H1 (cell line): ENCODE data around the gene USP1. TPM values are rescaled to one million over a fixed set of nuclear protein-coding genes. Genes with fewer than 3 reads are reported as not detected.

Experiments
- BCL11A ChIP-seq, 2 experiments: IDR thresholded peaks; one replicate each; pipeline ENCODE4 v1.6.1; 2011; ENCODE audit warnings: low read depth in 2 of 2, low read length in 2 of 2, mild to moderate bottlenecking in 2 of 2
- BRCA1 ChIP-seq: IDR thresholded peaks from 2 replicates; pipeline ENCODE4 v1.6.1; 2012; ENCODE audit warnings: low read depth, low read length, improper control_type of control experiment
- CBX8 ChIP-seq: fragments of 300-800, 300-1000 bp; sonication (generic); IDR thresholded peaks from 2 replicates; pipeline ENCODE4 v1.7.1; 2016; ENCODE audit warnings: low read depth, low read length, borderline replicate concordance
- E2F6 ChIP-seq: IDR thresholded peaks from 2 replicates; pipeline ENCODE4 v1.6.1; 2012; ENCODE audit warnings: inconsistent platforms
- GABPA ChIP-seq: IDR thresholded peaks from 2 replicates; pipeline ENCODE4 v1.6.1; 2011; ENCODE audit warnings: mild to moderate bottlenecking, low read length, moderate library complexity, borderline replicate concordance; ENCODE audit not compliant: insufficient read depth
- POU5F1 ChIP-seq: IDR thresholded peaks from 2 replicates; pipeline ENCODE4 v1.6.1; 2011; ENCODE audit warnings: low read depth, mild to moderate bottlenecking, low read length, moderate library complexity
- RXRA ChIP-seq: IDR thresholded peaks from 2 replicates; pipeline ENCODE4 v1.6.1; 2011; ENCODE audit warnings: low read depth, mild to moderate bottlenecking, low read length, moderate library complexity; ENCODE audit not compliant: insufficient read depth
- SIX5 ChIP-seq: IDR thresholded peaks from 2 replicates; pipeline ENCODE4 v1.6.1; 2011; ENCODE audit warnings: mild to moderate bottlenecking, low read depth, low read length
- SP1 ChIP-seq: IDR thresholded peaks from 2 replicates; pipeline ENCODE4 v1.6.1; 2011; ENCODE audit warnings: low read depth, low read length
- SP2 ChIP-seq: IDR thresholded peaks from 2 replicates; pipeline ENCODE4 v1.6.1; 2012; ENCODE audit warnings: mild to moderate bottlenecking, low read length, inconsistent platforms
- TCF12 ChIP-seq: IDR thresholded peaks from 2 replicates; pipeline ENCODE4 v1.6.1; 2011; ENCODE audit warnings: low read depth, mild to moderate bottlenecking, low read length
- polyA plus RNA-seq, 7 experiments: library from polyadenylated mRNA; depleted of rRNA in 3 of 7; stranded (reverse) in 5 of 7; unstranded in 2 of 7; fragments of >200 nt in 5 of 7; fragments of 200-250 nt in 2 of 7; gene quantifications; 1 replicate in 5 of 7; 2 replicates in 1 of 7; 4 replicates in 1 of 7; pipeline versions ENCODE4 v1.2.1 to v1.2.3, GENCODE V29; 2011 to 2013; ENCODE audit warnings: missing spikeins in 2 of 7, mixed read lengths in 2 of 7
- total RNA-seq: library from RNA; stranded (reverse); fragmentation: NEBNext Ultra II Directional; extraction: Animal tissue kit (Norgen Biotek cat#: 25700); gene quantifications from 2 replicates; pipeline ENCODE4 v1.2.1, GENCODE V29; 2021
- TF ChIP-seq, protein P1 (sequence below): fragments of 300-600 bp; sonication (generic); IDR thresholded peaks from 2 replicates; pipeline ENCODE4 v1.7.1; 2012; ENCODE audit warnings: low read length, moderate library complexity, mild to moderate bottlenecking, inconsistent platforms; ENCODE audit not compliant: insufficient replicate concordance

The USP1 gene
- total and polyA plus RNA-seq, 2 of the 8 experiments (the other 6 are each of a cell fraction or from before 2014, with no cell fraction given) = 9.1 to 49.6 TPM

GRCh38 chr1:62434618-62435001 is 2.2 kb upstream of the USP1 start (continued):
- TF ChIP-seq, protein P1, sequence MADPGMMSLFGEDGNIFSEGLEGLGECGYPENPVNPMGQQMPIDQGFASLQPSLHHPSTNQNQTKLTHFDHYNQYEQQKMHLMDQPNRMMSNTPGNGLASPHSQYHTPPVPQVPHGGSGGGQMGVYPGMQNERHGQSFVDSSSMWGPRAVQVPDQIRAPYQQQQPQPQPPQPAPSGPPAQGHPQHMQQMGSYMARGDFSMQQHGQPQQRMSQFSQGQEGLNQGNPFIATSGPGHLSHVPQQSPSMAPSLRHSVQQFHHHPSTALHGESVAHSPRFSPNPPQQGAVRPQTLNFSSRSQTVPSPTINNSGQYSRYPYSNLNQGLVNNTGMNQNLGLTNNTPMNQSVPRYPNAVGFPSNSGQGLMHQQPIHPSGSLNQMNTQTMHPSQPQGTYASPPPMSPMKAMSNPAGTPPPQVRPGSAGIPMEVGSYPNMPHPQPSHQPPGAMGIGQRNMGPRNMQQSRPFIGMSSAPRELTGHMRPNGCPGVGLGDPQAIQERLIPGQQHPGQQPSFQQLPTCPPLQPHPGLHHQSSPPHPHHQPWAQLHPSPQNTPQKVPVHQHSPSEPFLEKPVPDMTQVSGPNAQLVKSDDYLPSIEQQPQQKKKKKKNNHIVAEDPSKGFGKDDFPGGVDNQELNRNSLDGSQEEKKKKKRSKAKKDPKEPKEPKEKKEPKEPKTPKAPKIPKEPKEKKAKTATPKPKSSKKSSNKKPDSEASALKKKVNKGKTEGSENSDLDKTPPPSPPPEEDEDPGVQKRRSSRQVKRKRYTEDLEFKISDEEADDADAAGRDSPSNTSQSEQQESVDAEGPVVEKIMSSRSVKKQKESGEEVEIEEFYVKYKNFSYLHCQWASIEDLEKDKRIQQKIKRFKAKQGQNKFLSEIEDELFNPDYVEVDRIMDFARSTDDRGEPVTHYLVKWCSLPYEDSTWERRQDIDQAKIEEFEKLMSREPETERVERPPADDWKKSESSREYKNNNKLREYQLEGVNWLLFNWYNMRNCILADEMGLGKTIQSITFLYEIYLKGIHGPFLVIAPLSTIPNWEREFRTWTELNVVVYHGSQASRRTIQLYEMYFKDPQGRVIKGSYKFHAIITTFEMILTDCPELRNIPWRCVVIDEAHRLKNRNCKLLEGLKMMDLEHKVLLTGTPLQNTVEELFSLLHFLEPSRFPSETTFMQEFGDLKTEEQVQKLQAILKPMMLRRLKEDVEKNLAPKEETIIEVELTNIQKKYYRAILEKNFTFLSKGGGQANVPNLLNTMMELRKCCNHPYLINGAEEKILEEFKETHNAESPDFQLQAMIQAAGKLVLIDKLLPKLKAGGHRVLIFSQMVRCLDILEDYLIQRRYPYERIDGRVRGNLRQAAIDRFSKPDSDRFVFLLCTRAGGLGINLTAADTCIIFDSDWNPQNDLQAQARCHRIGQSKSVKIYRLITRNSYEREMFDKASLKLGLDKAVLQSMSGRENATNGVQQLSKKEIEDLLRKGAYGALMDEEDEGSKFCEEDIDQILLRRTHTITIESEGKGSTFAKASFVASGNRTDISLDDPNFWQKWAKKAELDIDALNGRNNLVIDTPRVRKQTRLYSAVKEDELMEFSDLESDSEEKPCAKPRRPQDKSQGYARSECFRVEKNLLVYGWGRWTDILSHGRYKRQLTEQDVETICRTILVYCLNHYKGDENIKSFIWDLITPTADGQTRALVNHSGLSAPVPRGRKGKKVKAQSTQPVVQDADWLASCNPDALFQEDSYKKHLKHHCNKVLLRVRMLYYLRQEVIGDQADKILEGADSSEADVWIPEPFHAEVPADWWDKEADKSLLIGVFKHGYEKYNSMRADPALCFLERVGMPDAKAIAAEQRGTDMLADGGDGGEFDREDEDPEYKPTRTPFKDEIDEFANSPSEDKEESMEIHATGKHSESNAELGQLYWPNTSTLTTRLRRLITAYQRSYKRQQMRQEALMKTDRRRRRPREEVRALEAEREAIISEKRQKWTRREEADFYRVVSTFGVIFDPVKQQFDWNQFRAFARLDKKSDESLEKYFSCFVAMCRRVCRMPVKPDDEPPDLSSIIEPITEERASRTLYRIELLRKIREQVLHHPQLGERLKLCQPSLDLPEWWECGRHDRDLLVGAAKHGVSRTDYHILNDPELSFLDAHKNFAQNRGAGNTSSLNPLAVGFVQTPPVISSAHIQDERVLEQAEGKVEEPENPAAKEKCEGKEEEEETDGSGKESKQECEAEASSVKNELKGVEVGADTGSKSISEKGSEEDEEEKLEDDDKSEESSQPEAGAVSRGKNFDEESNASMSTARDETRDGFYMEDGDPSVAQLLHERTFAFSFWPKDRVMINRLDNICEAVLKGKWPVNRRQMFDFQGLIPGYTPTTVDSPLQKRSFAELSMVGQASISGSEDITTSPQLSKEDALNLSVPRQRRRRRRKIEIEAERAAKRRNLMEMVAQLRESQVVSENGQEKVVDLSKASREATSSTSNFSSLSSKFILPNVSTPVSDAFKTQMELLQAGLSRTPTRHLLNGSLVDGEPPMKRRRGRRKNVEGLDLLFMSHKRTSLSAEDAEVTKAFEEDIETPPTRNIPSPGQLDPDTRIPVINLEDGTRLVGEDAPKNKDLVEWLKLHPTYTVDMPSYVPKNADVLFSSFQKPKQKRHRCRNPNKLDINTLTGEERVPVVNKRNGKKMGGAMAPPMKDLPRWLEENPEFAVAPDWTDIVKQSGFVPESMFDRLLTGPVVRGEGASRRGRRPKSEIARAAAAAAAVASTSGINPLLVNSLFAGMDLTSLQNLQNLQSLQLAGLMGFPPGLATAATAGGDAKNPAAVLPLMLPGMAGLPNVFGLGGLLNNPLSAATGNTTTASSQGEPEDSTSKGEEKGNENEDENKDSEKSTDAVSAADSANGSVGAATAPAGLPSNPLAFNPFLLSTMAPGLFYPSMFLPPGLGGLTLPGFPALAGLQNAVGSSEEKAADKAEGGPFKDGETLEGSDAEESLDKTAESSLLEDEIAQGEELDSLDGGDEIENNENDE = no peak
- TF ChIP-seq RXRA = no peak
- TF ChIP-seq CBX8 = no peak
- TF ChIP-seq TCF12 = no peak
- no peak for TF ChIP-seq SP2
- TF ChIP-seq BRCA1 = no peak
- TF ChIP-seq BCL11A (IDR thresholded peaks at IDR 0.05; ENCODE audit: low read depth in 2 of 2, low read length in 2 of 2) = no peak
- no peak for TF ChIP-seq SP1
- no peak for TF ChIP-seq POU5F1
- TF ChIP-seq E2F6 = no peak
- TF ChIP-seq SIX5 = no peak
- no peak for TF ChIP-seq GABPA
